Trophoblast cell (in vitro differentiated cells and primary cell): ENCODE results near the gene UBE2I.

Source experiments
- DNase-seq, 2 donors: peaks; one replicate each; pipeline ENCODE4 v3.0.0-alpha.2; 2016
- H2AFZ ChIP-seq: 2 replicates; pipeline ENCODE4 v1.6.1; 2013; ENCODE audit warnings: low read length, moderate library complexity, mild to moderate bottlenecking; ENCODE audit not compliant: insufficient read depth, poor library complexity
- H2AK5ac ChIP-seq: 2 replicates; pipeline ENCODE4 v1.6.1; 2013; ENCODE audit warnings: mild to moderate bottlenecking, low read length
- H2BK120ac ChIP-seq: 2 replicates; pipeline ENCODE4 v1.6.1; 2013; ENCODE audit warnings: low read length, mild to moderate bottlenecking, moderate library complexity; ENCODE audit not compliant: insufficient read depth, poor library complexity
- H2BK12ac ChIP-seq: 2 replicates; pipeline ENCODE4 v1.6.1; 2013; ENCODE audit warnings: mild to moderate bottlenecking, low read length, moderate library complexity
- H2BK5ac ChIP-seq: 2 replicates; pipeline ENCODE4 v1.6.1; 2013; ENCODE audit warnings: low read length, low read depth, moderate library complexity, mild to moderate bottlenecking; ENCODE audit not compliant: poor library complexity
- H3K14ac ChIP-seq: 2 replicates; pipeline ENCODE4 v1.6.1; 2013; ENCODE audit warnings: mild to moderate bottlenecking, low read length
- H3K18ac ChIP-seq: 2 replicates; pipeline ENCODE4 v1.6.1; 2013; ENCODE audit warnings: mild to moderate bottlenecking, low read length
- H3K23ac ChIP-seq: 2 replicates; pipeline ENCODE4 v1.6.1; 2013; ENCODE audit warnings: low read length
- H3K27ac ChIP-seq: 2 replicates; pipeline ENCODE4 v1.5.1; 2013; ENCODE audit warnings: low read depth, mild to moderate bottlenecking, inconsistent platforms, low read length, moderate library complexity
- H3K27me3 ChIP-seq: 2 replicates; pipeline ENCODE4 v1.6.1; 2013; ENCODE audit warnings: inconsistent platforms, mild to moderate bottlenecking, low read length, moderate library complexity; ENCODE audit not compliant: insufficient read depth
- H3K36me3 ChIP-seq, 2 experiments: 1 replicate in 1 of 2; 2 replicates in 1 of 2; pipeline ENCODE4 v1.6.1; 2013; ENCODE audit warnings: low read length in 2 of 2, mild to moderate bottlenecking in 2 of 2, moderate library complexity in 1 of 2; ENCODE audit not compliant: insufficient read depth in 2 of 2, control insufficient read depth in 1 of 2
- H3K4ac ChIP-seq: 2 replicates; pipeline ENCODE4 v1.6.1; 2013; ENCODE audit warnings: low read depth, mild to moderate bottlenecking, low read length, moderate library complexity
- H3K4me1 ChIP-seq, 2 experiments: 1 replicate in 1 of 2; 2 replicates in 1 of 2; pipeline ENCODE4 v1.6.1; 2013; ENCODE audit warnings: low read length in 2 of 2, mild to moderate bottlenecking in 2 of 2, moderate library complexity in 1 of 2; ENCODE audit not compliant: insufficient read depth in 2 of 2, control insufficient read depth in 1 of 2
- H3K4me2 ChIP-seq: 2 replicates; pipeline ENCODE4 v1.6.1; 2013; ENCODE audit warnings: inconsistent platforms, mild to moderate bottlenecking, low read length, moderate library complexity
- H3K4me3 ChIP-seq: 2 replicates; pipeline ENCODE4 v1.5.1; 2013; ENCODE audit warnings: mild to moderate bottlenecking, low read depth, low read length, inconsistent platforms
- H3K79me1 ChIP-seq: one replicate; pipeline ENCODE4 v1.6.1; 2013; ENCODE audit warnings: low read length
- H3K79me2 ChIP-seq: 2 replicates; pipeline ENCODE4 v1.6.1; 2013; ENCODE audit warnings: low read length, mild to moderate bottlenecking; ENCODE audit not compliant: control insufficient read depth, insufficient read depth, poor library complexity
- H3K9ac ChIP-seq: 2 replicates; pipeline ENCODE4 v1.6.1; 2013; ENCODE audit warnings: mild to moderate bottlenecking, low read length
- H3K9me3 ChIP-seq: 2 replicates; pipeline ENCODE4 v1.6.1; 2013; ENCODE audit warnings: low read depth, mild to moderate bottlenecking, control low read depth, inconsistent platforms, low read length; ENCODE audit not compliant: insufficient read depth
- H4K12ac ChIP-seq: 2 replicates; pipeline ENCODE4 v1.6.1; 2013; ENCODE audit warnings: low read depth, mild to moderate bottlenecking, low read length, moderate library complexity
- H4K8ac ChIP-seq: 2 replicates; pipeline ENCODE4 v1.6.1; 2013; ENCODE audit warnings: low read depth, mild to moderate bottlenecking, low read length, moderate library complexity
- H4K91ac ChIP-seq: one replicate; pipeline ENCODE4 v1.6.1; 2013; ENCODE audit warnings: low read depth, mild to moderate bottlenecking, low read length, moderate library complexity
- WGBS: extraction: QIAGEN DNeasy Blood & Tissue Kit; methylation state at CpG from one replicate; pipeline ENCODE4 v1.1.7; 2013; ENCODE audit warnings: missing lambda C conversion rate; ENCODE audit not compliant: insufficient read length, insufficient coverage; ENCODE audit errors: extremely low coverage; 5-methylcytosine and 5-hydroxymethylcytosine counted together

Gene UBE2I

DNA sequence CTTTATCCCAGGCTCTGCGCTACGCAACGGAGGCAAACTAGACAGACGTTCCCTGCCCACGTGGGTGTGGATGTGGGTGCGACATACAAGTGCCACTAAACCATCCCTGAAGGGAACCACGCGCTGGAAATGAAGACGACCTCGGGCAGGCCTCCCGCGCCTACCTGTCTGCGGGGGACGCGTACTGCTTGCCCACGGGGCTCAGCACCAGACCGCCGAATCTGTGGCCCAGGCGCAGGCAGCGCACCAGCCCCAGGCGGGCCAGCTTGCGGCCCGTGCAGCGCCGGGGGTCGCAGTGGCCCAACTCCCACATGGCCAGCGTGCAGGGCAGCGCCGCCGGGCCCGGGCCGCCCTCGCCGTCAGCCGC is 41.8 kb downstream of the UBE2I start:
- Histone ChIP-seq H2BK12ac (no peak overlapping the region), H3K36me3 (peaks cover 31 to 32% of the 10 kb centered on the region in 2 experiments), H2BK5ac (no peak overlapping the region), H3K4me1 (peaks cover 8 to 9% of the 10 kb centered on the region in 2 experiments), H3K14ac (peak overlapping the region; percentile 56), H2AFZ (peak overlapping the region; percentile 87), H3K9me3 (no peaks in the 10 kb centered on the region), H4K12ac (peak overlapping the region; percentile 45), H4K91ac (peak overlapping the region; percentile 64), H3K79me1 (peaks cover 8% of the 10 kb centered on the region), H3K27ac (no peak overlapping the region), H2AK5ac (peak overlapping the region; percentile 62), H3K4me3 (peak overlapping the region; percentile 97), H3K79me2 (peaks cover 13% of the 10 kb centered on the region), H3K9ac (peak overlapping the region; percentile 95), H3K23ac (no peak overlapping the region), H3K4ac (peak overlapping the region; percentile 75), H3K4me2 (peak overlapping the region; percentile 89), H3K27me3 (no peaks in the 10 kb centered on the region), H4K8ac (peak overlapping the region; percentile 73), H2BK120ac (peak overlapping the region; percentile 24), H3K18ac (peak overlapping the region; percentile 21)
- WGBS: no CpG with 5 or more reads among the region's 35 CpGs
- DNase-seq: no peak

DNA sequence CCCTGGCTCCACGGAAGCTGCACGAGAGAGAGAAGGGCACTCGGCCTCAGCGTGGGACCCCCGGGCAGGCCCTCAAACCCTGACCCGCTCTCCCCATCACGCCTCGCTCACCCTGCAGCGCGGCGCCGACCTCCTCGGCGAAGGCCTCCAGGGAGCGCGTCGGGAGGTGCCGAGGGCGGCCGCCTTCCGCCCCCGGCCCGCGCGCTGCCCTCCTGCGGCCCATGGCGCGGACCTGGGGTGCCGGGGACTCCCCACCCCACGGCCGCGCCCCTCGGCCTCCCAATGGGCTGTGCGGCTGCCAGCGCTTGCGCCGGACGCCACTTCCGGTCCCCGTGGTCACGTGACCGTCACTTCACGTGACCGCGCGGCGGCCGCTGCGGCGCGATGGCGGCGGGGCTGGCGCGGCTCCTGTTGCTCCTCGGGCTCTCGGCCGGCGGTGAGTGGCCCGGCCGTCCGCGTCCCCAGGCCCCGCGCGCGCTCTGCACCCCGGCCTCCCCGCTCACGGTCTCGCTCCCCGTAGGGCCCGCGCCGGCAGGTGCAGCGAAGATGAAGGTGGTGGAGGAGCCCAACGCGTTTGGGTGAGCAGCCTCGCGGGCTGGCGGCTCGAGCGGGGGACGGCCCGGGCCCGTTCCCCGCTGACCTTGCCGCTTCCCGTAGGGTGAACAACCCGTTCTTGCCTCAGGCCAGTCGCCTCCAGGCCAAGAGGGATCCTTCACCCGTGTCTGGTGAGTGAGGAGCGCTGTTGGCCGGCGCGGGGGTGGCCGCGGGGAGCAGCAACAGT is 42.3 kb downstream of the UBE2I start, which contains the start of the genes GNPTG and TSR3:
GNPTG (plus strand) TSS at position 350 of the 781 bp plus-strand sequence; CDS start at position 385, 35 bp downstream.
TSR3 (minus strand) TSS at position 297 of the 781 bp plus-strand sequence; CDS start at position 223, 74 bp downstream.
- Histone ChIP-seq H3K9ac (peak within 1 kb of the TSS; percentile 95), H3K36me3 (peaks cover 31 to 32% of the 10 kb centered on the region in 2 experiments), H3K4me2 (peak within 1 kb of the TSS; percentile 89), H2AFZ (peak within 1 kb of the TSS; percentile 93), H4K12ac (peak within 1 kb of the TSS; percentile 88), H3K4me1 (peaks cover 8 to 9% of the 10 kb centered on the region in 2 experiments), H2BK12ac (no peak within 1 kb of the TSS), H3K18ac (peak within 1 kb of the TSS; percentile 34), H2AK5ac (peak within 1 kb of the TSS; percentile 62), H3K27me3 (no peaks in the 10 kb centered on the region), H2BK120ac (peak within 1 kb of the TSS; percentile 49), H3K23ac (no peak within 1 kb of the TSS), H3K79me1 (peaks cover 8% of the 10 kb centered on the region), H3K14ac (peak within 1 kb of the TSS; percentile 83), H2BK5ac (peak within 1 kb of the TSS; percentile 10), H3K4ac (peak within 1 kb of the TSS; percentile 75), H3K27ac (no peak within 1 kb of the TSS), H4K8ac (peak within 1 kb of the TSS; percentile 95), H3K9me3 (no peaks in the 10 kb centered on the region), H3K79me2 (peaks cover 13% of the 10 kb centered on the region), H3K4me3 (peak within 1 kb of the TSS; percentile 100), H4K91ac (peak within 1 kb of the TSS; percentile 64)
- no CpG with 5 or more reads among the region's 98 CpGs for WGBS
- peak; percentile 71 to 90 for DNase-seq

DNA sequence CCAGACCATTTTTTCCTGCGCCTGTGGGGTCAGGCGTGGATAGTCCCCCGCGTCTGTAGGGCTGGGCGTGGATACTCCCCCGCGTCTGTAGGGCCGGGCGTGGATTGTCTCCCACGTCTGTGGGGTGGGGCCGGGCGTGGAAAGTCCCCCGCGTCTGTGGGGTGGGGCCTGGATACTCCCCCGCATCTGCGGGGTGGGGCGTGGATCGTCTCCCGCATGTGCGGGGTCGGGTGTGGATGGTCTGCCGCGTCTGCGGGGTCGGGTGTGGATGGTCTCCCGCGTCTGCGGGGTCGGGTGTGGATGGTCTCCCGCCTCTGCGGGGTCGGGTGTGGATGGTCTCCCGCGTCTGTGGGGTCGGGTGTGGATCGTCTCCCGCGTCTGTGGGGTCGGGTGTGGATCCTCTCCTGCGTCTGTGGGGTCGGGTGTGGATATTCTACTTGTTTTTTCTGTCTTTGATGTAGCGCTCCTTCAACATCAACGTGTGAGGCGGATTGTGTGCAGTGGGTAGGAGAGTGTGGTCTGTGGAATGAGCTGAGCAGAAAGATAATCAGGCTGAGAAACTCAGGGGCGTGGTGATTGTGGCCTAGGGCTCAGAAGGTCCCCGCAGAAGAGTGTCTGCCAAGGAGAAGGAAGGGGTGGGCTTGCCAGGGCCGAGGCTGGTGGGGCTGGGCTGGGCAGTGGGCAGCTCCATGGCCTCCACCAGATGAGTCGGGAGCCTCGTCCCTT is 45.5 kb downstream of the UBE2I start:
- Histone ChIP-seq H2BK120ac (no peak overlapping the region), H3K23ac (no peak overlapping the region), H2BK5ac (no peak overlapping the region), H3K18ac (no peak overlapping the region), H3K36me3 (peaks cover 6 to 12% of the 10 kb centered on the region in 2 experiments), H4K91ac (no peak overlapping the region), H3K27ac (no peak overlapping the region), H4K8ac (no peak overlapping the region), H3K4ac (peak overlapping the region; percentile 48), H3K79me1 (peaks cover 8% of the 10 kb centered on the region), H2AFZ (no peak overlapping the region), H3K4me3 (no peak overlapping the region), H2AK5ac (no peak overlapping the region), H3K9ac (no peak overlapping the region), H3K4me1 (peaks cover 8 to 9% of the 10 kb centered on the region in 2 experiments), H3K4me2 (no peak overlapping the region), H3K9me3 (no peaks in the 10 kb centered on the region), H3K14ac (no peak overlapping the region), H3K27me3 (no peaks in the 10 kb centered on the region), H4K12ac (no peak overlapping the region), H3K79me2 (peaks cover 13% of the 10 kb centered on the region), H2BK12ac (no peak overlapping the region)
- DNase-seq: no peak
- WGBS: no CpG with 5 or more reads among the region's 49 CpGs

DNA sequence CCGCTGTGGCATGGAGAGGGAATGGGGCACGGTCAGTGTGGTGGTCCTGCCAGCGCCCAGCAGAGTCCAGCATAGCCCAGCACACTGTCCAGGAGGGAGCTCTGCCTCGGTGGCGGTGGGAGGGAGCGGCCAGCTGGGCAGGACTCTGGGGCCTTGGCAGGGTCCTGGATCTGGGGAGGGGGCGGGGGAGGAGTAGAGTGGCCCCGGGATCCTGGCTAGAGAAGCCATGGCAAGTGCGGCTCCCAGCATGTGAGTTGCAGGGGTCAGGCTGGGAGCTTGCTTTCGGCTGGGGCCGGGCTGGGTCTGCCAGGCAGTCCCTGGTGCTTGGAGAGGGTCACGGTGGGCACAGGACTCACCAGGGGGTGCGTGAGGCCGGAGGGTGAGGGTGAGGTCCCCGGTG is 46.2 kb downstream of the UBE2I start:
- Histone ChIP-seq H3K4me2 (no peak overlapping the region), H3K79me2 (peaks cover 13% of the 10 kb centered on the region), H4K8ac (no peak overlapping the region), H3K4ac (peak overlapping the region; percentile 49), H3K14ac (no peak overlapping the region), H3K9ac (no peak overlapping the region), H2AK5ac (no peak overlapping the region), H2BK12ac (no peak overlapping the region), H3K27me3 (no peaks in the 10 kb centered on the region), H3K36me3 (peaks cover 2 to 9% of the 10 kb centered on the region in 2 experiments), H4K12ac (no peak overlapping the region), H3K79me1 (peaks cover 8% of the 10 kb centered on the region), H3K27ac (no peak overlapping the region), H3K9me3 (no peaks in the 10 kb centered on the region), H2BK120ac (no peak overlapping the region), H2BK5ac (no peak overlapping the region), H3K18ac (no peak overlapping the region), H4K91ac (no peak overlapping the region), H3K4me1 (peaks cover 7 to 8% of the 10 kb centered on the region in 2 experiments), H3K4me3 (no peak overlapping the region), H2AFZ (no peak overlapping the region), H3K23ac (no peak overlapping the region)
- no peak for DNase-seq
- no CpG with 5 or more reads among the region's 15 CpGs for WGBS
